ENCODE measurements around the gene C1orf53.

Gene C1orf53

GRCh38 chr1:197907846-197908616 lies 5.6 kb downstream of the C1orf53 start:
- no peak overlapping the region for H3K4me3 ChIP-seq (ENCODE audit: low read depth, low read length)
- no peak for TF ChIP-seq CTCF (IDR thresholded peaks at IDR 0.05; ENCODE audit: low read depth, low read length, missing control alignments)
- DNase-seq (ENCODE audit: low read depth): no peak

- no peak for DNase-seq (ENCODE audit: low read depth)
- no peak overlapping the region for H3K4me3 ChIP-seq (ENCODE audit: low read depth, low read length)
- no peak for TF ChIP-seq CTCF (IDR thresholded peaks at IDR 0.05; ENCODE audit: low read depth, low read length, missing control alignments)
Measured at GRCh38 chr1:197908716-197909220, 6.3 kb downstream of the C1orf53 start.

GRCh38 chr1:197909384-197909783 lies 7.0 kb downstream of the C1orf53 start:
- H3K4me3 ChIP-seq (ENCODE audit: low read depth, low read length): no peak overlapping the region
- no peak for TF ChIP-seq CTCF (IDR thresholded peaks at IDR 0.05; ENCODE audit: low read depth, low read length, missing control alignments)
- no peak for DNase-seq (ENCODE audit: low read depth)

GRCh38 chr1:197910120-197910991 lies 7.9 kb downstream of the C1orf53 start:
- TF ChIP-seq CTCF (IDR thresholded peaks at IDR 0.05; ENCODE audit: low read depth, low read length, missing control alignments): no peak
- DNase-seq (ENCODE audit: low read depth): no peak
- H3K4me3 ChIP-seq (ENCODE audit: low read depth, low read length): no peak overlapping the region

GRCh38 chr1:197911111-197911856 lies 8.9 kb downstream of the C1orf53 start:
- DNase-seq (ENCODE audit: low read depth): no peak
- no peak for TF ChIP-seq CTCF (IDR thresholded peaks at IDR 0.05; ENCODE audit: low read depth, low read length, missing control alignments)
- H3K4me3 ChIP-seq (ENCODE audit: low read depth, low read length): no peak overlapping the region

- no peak for DNase-seq (ENCODE audit: low read depth)
- H3K4me3 ChIP-seq (ENCODE audit: low read depth, low read length): no peak overlapping the region
- no peak for TF ChIP-seq CTCF (IDR thresholded peaks at IDR 0.05; ENCODE audit: low read depth, low read length, missing control alignments)
Measured at GRCh38 chr1:197911857-197912696, 9.6 kb downstream of the C1orf53 start.
